Measurements from ENCODE around the gene NME7.
"Not testable (repeated sequence)": the region's sequence is repeated elsewhere in the genome, so short reads cannot be mapped to it uniquely, and the experiment has no call there.

The NME7 gene

DNA sequence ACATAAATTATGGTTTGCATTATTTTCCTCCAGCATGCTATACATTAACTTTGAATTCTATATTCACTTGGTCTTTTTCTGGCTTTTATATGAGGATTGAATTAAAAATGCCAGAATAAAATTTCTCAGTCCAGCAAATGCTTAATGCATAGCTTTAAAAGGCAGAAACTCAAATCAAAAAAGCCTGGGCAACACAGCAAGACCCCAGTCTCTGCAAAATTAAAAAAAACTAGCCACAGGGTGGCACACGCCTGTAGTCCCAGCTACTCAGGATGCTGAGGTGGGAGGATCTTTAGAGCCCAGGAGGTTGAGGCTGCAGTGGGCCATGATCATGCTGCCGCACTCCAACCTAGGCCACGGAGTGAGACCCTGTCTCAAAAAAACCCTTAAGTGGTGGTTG lies 241.3 kb downstream of the NME7 start:
- DNase-seq (ENCODE audit: low read depth), result no peak

- DNase-seq (ENCODE audit: low read depth), result not testable (repeated sequence)
Measured at GRCh38 chr1:169125597-169125996, 242.0 kb downstream of the NME7 start.

DNA sequence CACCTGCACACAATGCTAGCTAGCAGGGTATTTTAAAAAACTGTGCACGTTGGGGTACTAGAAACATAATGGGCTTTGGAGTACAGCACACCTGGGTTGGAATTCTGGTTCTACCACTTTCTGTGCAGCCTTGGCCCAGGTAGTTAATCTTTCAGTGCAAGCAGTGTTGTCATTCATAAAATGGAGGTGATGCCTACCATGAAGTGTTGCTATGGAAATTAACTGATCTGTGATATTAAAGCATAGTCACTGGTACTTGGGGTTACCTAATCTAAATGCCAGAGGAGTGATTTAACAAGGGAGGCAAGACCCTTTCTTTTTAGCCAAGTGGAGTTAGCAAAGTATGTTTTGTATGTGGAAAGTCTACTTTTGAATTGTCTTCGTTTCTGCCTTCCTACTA lies 243.1 kb downstream of the NME7 start:
- DNase-seq (ENCODE audit: low read depth), result no peak

- DNase-seq (ENCODE audit: low read depth), result no peak
Measured at GRCh38 chr1:169122976-169123375, 244.6 kb downstream of the NME7 start.

- no peak for DNase-seq (ENCODE audit: low read depth)
Measured at GRCh38 chr1:169121146-169121923, 246.3 kb downstream of the NME7 start.

- no peak for DNase-seq (ENCODE audit: low read depth)
Measured at GRCh38 chr1:169120066-169120465, 247.5 kb downstream of the NME7 start.

GRCh38 chr1:169119405-169119804 lies 248.2 kb downstream of the NME7 start:
- peak; percentile 70 for DNase-seq (ENCODE audit: low read depth)

- no peak for DNase-seq (ENCODE audit: low read depth)
Measured at GRCh38 chr1:169118227-169118626, 249.4 kb downstream of the NME7 start.

DNA sequence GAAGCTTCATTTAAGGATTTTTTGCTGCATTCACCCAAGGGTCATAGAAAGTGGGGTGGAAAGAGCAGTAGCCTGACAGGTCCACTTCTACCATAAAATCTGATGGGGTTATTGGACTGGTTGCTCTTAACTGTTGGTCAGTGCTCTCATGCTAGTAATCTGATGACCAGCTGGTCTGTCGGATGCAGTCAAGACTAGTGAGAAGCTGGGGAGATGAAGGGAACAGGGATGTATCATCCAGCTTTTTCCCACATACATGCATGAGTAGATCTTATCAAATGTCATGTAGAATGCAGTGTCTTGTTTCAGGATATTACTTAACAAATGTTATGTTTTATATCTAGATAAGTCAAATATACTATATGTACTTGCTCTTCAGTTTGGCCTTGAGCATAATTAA lies 250.0 kb downstream of the NME7 start:
- no peak for DNase-seq (ENCODE audit: low read depth)

DNA sequence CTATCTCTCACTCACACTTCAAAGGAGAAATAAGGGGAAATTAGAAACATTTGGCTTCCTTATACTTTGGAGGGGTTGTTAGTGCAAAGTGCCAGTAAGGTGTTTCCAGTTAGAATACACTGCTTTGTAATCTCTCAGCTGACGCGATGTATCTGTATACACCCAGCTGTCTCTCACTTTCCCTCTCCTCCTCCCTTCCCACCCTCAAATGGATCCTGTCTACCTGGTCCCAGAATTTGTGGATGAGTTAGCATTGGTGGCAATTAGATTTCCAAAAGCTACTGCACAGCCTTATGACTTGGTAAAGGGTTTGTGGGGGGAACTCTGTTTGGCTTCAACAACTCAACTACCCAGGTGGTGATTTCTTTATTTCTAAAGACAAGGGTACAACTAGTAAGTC lies 250.6 kb downstream of the NME7 start:
- no peak for DNase-seq (ENCODE audit: low read depth)

GRCh38 chr1:169115891-169116585 lies 251.6 kb downstream of the NME7 start:
- DNase-seq (ENCODE audit: low read depth), result no peak

- DNase-seq (ENCODE audit: low read depth), result peak; percentile 94
Measured at GRCh38 chr1:169113613-169114119, 253.9 kb downstream of the NME7 start.

- DNase-seq (ENCODE audit: low read depth), result no peak
Measured at GRCh38 chr1:169112241-169112640, 255.4 kb downstream of the NME7 start.

- DNase-seq (ENCODE audit: low read depth), result no peak
Measured at GRCh38 chr1:169111472-169111871, 256.1 kb downstream of the NME7 start.

DNA sequence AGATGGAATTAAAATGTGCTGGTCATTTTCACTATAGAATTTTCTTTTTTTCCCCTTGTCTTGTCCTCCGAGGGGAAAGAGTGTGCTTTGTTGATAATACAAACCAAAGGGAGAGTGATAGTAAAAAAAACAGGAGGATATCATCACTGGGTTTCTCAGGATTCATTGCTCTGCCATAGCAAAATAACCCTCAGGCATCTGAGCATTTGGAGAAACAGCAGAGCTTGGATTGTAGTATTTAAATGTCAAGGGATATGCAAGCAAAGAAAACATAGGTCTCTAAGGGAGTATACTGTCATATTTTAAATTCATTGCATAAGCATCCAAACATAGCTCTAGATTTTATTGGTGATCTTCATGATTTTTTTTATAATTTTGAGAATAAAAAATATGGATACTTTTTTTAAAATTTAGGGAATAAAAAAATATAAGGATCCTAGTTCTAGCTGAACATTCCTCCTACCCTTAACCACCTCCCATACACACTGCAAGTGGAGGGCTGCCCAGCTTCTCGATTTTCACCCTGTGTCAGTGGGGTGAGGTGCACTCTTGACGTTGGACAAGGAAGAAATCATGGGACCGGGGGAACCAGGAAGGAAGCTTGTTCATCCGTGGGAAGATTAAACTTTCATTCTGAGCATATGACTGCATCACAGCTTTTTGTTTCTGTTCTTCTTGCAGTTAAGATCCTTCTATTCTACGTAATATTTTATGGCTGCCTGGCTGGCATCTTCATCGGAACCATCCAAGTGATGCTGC lies 256.7 kb downstream of the NME7 start:
- no peak for DNase-seq (ENCODE audit: low read depth)

DNA sequence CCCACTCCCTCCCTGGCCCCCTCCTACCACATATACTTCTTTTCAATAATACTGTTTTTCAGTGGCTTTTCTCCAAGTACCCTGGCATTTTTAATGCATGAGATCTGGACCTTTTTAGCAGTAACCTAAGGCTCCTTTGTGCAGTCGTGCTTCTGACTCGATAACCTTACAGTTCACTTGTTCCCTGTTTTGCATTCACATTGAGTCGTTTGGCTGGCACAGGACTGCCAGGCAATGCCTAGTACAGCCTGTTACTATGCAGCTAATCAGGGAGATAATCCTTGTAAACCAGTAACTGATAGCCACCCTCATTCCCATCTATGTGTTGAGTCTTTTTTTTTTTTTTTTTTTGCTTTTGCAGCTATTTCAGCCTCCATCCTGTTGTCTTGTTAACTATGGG lies 257.4 kb downstream of the NME7 start:
- no peak for DNase-seq (ENCODE audit: low read depth)

- no peak for DNase-seq (ENCODE audit: low read depth)
Measured at GRCh38 chr1:169109561-169110134, 257.9 kb downstream of the NME7 start.

DNA sequence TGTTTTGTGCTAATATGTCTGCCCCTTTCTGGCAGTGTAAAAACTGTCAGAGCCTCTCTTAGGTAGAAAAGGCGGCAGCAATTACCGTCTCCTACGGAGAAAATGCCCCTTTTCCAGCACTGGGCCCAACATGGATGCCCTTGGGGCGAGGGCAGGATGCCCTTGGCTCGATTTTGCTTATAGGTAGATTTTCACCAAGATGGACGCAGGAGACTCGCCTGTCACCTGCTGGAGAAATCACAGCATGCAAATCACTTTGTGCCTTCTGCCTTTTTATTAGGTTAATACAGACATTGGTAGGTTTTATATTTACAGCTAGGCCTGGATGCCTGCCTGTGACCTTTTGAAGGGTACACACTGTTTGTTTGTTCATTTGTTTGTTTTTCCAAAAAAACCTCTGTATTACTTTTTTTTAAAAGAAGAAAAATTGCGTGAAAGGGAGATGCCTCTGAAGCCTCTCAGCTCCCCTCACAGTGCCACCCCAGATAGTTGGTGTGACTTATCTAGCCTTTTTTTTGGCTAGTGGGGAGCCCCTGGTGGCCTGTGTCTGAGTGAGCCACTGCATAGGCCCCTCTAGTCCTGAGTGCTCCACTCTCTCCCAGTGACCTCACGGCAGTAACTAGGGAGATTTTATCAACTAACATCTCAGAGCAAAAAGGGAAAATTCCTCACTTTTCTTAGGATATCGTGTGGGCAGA lies 258.6 kb downstream of the NME7 start:
- DNase-seq (ENCODE audit: low read depth), result no peak

DNA sequence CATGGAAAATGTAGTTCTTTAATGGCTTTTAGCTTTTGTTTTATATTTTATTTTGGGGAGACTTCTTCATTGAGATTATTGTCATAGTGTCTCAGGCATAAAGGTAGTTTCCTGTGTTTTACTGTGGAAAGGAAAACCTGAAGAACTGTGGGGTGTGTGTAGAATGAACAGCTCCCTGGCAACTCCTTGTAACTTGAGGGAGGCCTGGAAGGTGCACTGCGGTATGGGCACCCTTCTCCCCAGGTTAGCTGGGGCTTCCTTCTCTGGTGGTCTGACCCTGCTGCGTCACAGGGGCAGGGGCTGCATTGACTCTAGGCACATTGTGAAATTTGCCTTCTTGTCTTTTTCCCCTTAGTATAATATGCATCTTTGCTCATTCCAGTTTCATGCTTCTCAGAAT lies 259.4 kb downstream of the NME7 start:
- DNase-seq (ENCODE audit: low read depth), result no peak

GRCh38 chr1:169107603-169108208 lies 259.9 kb downstream of the NME7 start:
- no peak for DNase-seq (ENCODE audit: low read depth)

DNA sequence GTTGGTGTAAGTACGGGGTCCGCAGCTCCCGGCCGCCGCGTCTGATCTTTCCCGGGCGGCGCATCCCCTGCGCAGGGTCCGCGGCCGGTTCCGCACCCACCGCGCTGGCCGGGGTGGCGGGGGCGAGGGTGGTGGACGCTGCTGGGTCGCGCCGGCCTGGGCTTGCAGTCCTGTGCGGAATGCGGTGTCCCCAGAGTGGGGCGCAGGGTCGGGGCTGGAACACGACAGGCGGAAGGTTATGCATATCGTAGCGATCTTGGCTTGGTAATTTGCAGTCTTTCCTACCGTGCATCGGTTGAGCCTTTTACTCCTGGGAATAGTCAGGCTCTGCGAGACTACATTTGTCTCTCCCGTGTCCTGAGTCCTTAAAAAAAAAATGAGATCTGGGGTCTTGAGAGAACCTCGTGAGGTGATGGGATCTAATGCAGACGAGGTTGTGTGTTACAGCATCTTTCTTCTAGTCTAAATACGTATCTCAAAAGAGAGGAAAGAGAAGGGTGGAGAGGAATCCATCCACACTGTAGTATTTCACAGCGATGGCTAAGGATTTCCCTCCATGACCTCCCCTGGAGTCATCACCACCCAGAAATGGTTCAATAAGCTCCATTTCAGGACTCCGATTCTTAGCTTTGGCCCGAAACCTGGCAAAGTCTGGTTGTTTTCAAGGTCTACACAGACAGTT lies 260.5 kb downstream of the NME7 start:
- DNase-seq (ENCODE audit: low read depth), result no peak

Data from HS-27A (cell line).